ENCODE data around the gene RSRC2. TPM values are rescaled to one million over a fixed set of nuclear protein-coding genes. Genes with fewer than 3 reads are reported as not detected.
"Not testable (repeated sequence)": the region's sequence is repeated elsewhere in the genome, so short reads cannot be mapped to it uniquely, and the experiment has no call there.

The RSRC2 gene
- total RNA-seq, 4 donors from 2014 or later: 44.2 to 97.9 (median 50.7) TPM

DNA sequence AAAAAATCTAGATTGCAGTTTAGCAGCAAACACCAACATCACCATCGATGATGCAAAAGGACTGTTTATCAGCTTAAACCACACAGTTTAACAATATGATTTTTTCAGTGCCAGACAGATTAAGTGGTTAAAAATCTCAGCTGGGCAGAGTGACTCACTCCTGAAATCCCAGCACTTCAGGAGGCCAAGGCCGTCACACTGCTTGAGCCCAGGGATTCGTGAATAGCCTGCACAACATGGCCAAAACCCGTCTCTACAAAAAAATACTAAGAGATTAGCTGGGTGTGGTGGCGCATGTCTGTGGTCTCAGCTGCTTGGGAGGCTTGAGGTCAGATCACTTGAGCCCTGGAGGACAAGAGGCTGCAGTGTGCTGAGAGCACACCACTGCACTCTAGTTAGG is 8.9 kb downstream of the RSRC2 start:
- no peak for DNase-seq (ENCODE audit: low spot score in 2 of 2)
- WGBS, 2 donors: 66 to 71% methylated on average over 5 of the region's 5 CpGs
- H3K4me3 ChIP-seq (ENCODE audit: low read depth, poor library complexity, severe bottlenecking): no peak overlapping the region
- TF ChIP-seq POLR2A (IDR thresholded peaks at IDR 0.05): no peak
- TF ChIP-seq, protein P1, sequence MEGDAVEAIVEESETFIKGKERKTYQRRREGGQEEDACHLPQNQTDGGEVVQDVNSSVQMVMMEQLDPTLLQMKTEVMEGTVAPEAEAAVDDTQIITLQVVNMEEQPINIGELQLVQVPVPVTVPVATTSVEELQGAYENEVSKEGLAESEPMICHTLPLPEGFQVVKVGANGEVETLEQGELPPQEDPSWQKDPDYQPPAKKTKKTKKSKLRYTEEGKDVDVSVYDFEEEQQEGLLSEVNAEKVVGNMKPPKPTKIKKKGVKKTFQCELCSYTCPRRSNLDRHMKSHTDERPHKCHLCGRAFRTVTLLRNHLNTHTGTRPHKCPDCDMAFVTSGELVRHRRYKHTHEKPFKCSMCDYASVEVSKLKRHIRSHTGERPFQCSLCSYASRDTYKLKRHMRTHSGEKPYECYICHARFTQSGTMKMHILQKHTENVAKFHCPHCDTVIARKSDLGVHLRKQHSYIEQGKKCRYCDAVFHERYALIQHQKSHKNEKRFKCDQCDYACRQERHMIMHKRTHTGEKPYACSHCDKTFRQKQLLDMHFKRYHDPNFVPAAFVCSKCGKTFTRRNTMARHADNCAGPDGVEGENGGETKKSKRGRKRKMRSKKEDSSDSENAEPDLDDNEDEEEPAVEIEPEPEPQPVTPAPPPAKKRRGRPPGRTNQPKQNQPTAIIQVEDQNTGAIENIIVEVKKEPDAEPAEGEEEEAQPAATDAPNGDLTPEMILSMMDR (IDR thresholded peaks at IDR 0.05): no peak
- intact Hi-C loops (cut with DNase I; ENCODE audit: low total_unique reads): no loop called here

DNA sequence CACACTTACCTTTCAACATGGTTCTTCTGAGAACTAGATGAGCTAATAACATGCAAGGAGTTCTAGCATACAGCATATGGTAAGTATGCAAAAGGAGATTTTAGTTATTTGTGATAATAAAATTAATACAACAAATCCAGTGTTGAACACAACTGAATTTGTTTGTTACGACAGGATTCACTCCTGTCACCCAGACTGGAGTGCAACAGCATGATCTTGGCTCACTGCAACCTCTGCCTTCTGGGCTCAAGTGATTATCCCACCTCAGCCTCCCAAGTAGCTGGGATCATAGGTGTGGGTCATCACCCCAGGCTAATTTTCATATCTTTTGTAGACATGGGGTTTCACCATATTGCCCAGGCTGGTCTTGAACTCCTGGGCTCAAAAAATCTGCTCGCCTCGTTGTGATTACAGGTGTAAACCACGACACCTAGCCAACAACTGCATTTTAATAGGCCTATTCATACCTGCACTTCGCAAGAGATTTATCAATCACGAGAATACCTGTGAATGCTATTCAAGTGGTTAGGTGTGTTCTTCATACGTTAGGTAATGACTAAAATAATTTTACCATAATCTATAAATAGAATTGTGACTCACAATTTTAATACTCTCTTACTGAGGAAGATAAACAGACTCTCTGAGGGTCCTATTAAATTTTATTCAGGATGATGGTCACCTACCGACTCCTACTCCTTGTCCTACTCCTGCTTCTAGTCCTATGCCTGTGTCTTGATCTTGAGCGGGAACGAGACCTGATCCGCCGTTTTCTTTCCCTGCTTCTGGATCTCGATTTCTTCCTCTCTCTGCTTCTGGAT is 10.0 kb downstream of the RSRC2 start:
- TF ChIP-seq, protein P1 (IDR thresholded peaks at IDR 0.05): no peak
- no peak for TF ChIP-seq POLR2A (IDR thresholded peaks at IDR 0.05)
- intact Hi-C loops (cut with DNase I; ENCODE audit: low total_unique reads): no loop called here
- WGBS, 2 donors: 83 to 91% methylated on average over 13 of the region's 13 CpGs
- no peak for DNase-seq (ENCODE audit: low spot score in 2 of 2)
- H3K4me3 ChIP-seq (ENCODE audit: low read depth, poor library complexity, severe bottlenecking): no peak overlapping the region

DNA sequence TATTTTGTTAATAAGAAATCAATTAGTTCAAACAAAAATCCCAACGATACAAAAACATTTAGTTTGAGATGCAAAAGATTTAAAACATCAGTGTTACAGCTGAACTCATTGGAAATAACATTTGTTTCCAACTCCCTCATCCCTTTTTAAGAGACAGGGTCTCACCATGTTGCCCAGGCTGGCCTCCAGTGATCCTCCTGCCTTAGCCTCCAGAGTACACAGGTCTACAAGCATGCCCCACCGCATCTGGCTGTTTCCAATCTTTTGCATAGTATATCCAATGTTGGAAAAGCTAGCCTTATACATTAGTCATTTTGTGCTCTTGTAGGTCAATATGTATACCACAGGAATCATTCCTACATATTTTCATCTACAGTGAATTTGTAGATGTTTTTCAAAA is 11.5 kb downstream of the RSRC2 start:
- intact Hi-C loops (cut with DNase I; ENCODE audit: low total_unique reads): no loop called here
- DNase-seq (ENCODE audit: low spot score in 2 of 2): no peak
- H3K4me3 ChIP-seq (ENCODE audit: low read depth, poor library complexity, severe bottlenecking): no peak overlapping the region
- TF ChIP-seq, protein P1 (IDR thresholded peaks at IDR 0.05): no peak
- no peak for TF ChIP-seq POLR2A (IDR thresholded peaks at IDR 0.05)
- WGBS, 2 donors: 90 to 98% methylated on average over 2 of the region's 2 CpGs

DNA sequence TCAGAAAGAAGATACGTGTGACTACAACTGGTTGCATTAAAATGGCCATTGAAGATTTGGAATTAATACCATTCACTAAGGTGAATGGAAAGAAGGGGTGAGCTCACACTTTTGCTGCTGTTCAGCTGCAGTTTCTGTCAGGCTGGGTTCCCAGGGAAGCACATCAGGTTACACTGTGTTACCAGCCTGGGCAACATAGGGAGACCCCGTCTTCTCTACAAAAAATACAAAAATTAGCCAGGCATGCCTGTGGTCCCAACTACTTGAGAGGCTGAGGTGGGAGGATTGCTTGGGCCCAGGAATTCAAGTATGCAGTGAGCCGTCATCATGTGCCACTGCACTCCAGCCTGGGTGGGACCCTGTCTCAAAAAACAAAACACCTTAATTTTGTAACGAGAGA is 13.1 kb downstream of the RSRC2 start:
- WGBS, 2 donors: 87 to 91% methylated on average over 4 of the region's 4 CpGs
- TF ChIP-seq, protein P1 (IDR thresholded peaks at IDR 0.05): no peak
- no peak for TF ChIP-seq POLR2A (IDR thresholded peaks at IDR 0.05)
- H3K4me3 ChIP-seq (ENCODE audit: low read depth, poor library complexity, severe bottlenecking): no peak overlapping the region
- no peak for DNase-seq (ENCODE audit: low spot score in 2 of 2)
- intact Hi-C loops (cut with DNase I; ENCODE audit: low total_unique reads): no loop called here

DNA sequence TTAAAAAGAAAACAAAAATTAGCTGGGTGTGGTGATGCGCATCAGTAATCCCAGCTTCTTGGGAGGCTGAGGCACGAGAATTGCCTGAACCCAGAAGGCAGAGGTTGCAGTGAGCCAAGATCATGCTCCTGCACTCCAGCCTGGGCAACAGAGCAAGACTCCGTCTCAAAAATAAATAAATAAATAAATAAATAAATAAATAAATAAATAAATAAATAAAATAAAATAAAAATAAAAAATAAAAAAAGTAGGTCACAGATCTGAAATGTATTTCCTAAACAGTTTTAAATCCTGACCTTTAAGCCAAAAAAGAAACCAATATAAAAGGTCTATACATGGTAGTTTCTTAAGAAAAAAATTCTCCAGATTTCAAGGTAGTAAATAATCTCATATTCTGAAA is 13.7 kb downstream of the RSRC2 start:
- H3K4me3 ChIP-seq (ENCODE audit: low read depth, poor library complexity, severe bottlenecking); DNase-seq (ENCODE audit: low spot score in 2 of 2); intact Hi-C loops (cut with DNase I; ENCODE audit: low total_unique reads): not testable (repeated sequence)
- 81 to 83% methylated on average over 3 of the region's 3 CpGs for WGBS, 2 donors

DNA sequence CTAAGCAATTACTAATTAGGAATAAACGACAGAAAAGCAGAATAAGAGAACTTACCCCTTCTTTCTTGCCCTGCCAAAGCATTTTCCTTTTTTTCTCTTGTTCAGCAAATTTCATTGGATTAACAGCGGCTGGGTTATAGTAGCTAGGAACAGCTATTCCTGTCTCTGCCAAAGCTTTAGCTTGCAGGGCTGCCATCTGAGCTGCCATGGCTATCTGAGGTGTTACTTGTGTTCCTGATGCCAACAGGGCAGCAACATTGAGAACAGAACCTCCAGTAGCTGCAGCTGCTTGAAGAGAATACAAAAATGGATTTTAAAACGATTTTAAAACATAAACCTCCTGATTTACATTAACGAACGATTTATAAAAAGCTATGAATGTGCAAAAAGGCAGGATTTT is 18.6 kb downstream of the RSRC2 start:
- intact Hi-C loops (cut with DNase I; ENCODE audit: low total_unique reads): no loop called here
- DNase-seq (ENCODE audit: low spot score in 2 of 2): no peak
- H3K4me3 ChIP-seq (ENCODE audit: low read depth, poor library complexity, severe bottlenecking): no peak overlapping the region
- WGBS, 2 donors: 92 to 95% methylated on average over 5 of the region's 5 CpGs
- TF ChIP-seq, protein P1 (IDR thresholded peaks at IDR 0.05): no peak
- TF ChIP-seq POLR2A (IDR thresholded peaks at IDR 0.05): no peak
